Ishikawa (cell line): Measurements from ENCODE around the gene RAB12.

Experiments used
- CREB1 ChIP-seq: IDR thresholded peaks from 2 replicates; pipeline ENCODE4 v1.6.1; 2012; ENCODE audit warnings: low read depth
- EGR1 ChIP-seq: IDR thresholded peaks from 2 replicates; pipeline ENCODE4 v1.6.1; 2012
- EP300 ChIP-seq: IDR thresholded peaks from 2 replicates; pipeline ENCODE4 v1.6.1; 2012; ENCODE audit warnings: borderline replicate concordance
- FOXM1 ChIP-seq: IDR thresholded peaks from 2 replicates; pipeline ENCODE4 v1.6.1; 2012; ENCODE audit warnings: low read depth, borderline replicate concordance
- RAD21 ChIP-seq: IDR thresholded peaks from 2 replicates; pipeline ENCODE4 v1.6.1; 2012; ENCODE audit warnings: low read depth
- REST ChIP-seq: IDR thresholded peaks from 2 replicates; pipeline ENCODE4 v1.6.1; 2012; ENCODE audit warnings: low read depth, mild to moderate bottlenecking
- TAF1 ChIP-seq: IDR thresholded peaks from 2 replicates; pipeline ENCODE4 v1.6.1; 2012; ENCODE audit warnings: low read depth, mild to moderate bottlenecking
- TCF12 ChIP-seq: IDR thresholded peaks from 2 replicates; pipeline ENCODE4 v1.6.1; 2012; ENCODE audit warnings: low read depth
- TEAD4 ChIP-seq: IDR thresholded peaks from 2 replicates; pipeline ENCODE4 v1.6.1; 2012
- USF1 ChIP-seq: IDR thresholded peaks from 2 replicates; pipeline ENCODE4 v1.6.1; 2012
- YY1 ChIP-seq: IDR thresholded peaks from 2 replicates; pipeline ENCODE4 v1.6.1; 2012; ENCODE audit warnings: low read depth
- ZBTB7A ChIP-seq: IDR thresholded peaks from 2 replicates; pipeline ENCODE4 v1.6.1; 2012; ENCODE audit warnings: low read depth
- TF ChIP-seq, protein P1 (sequence below): IDR thresholded peaks from 2 replicates; pipeline ENCODE4 v1.6.1; 2012

DNA sequence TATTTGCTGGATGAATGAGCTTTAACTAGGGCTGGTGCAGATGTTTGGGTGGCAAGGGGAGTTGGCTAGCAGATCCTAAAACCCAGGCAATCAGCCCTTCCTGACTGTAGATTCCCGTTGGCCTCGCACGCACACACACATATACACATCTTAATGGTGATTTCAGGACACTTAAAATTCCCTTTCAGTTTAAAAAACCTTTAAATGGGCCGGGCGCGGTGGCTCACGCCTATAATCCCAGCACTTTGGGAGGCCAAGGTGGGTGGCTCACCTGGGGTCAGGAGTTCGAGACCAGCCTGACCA is 76.6 kb downstream of the RAB12 start:
- TF ChIP-seq, protein P1, sequence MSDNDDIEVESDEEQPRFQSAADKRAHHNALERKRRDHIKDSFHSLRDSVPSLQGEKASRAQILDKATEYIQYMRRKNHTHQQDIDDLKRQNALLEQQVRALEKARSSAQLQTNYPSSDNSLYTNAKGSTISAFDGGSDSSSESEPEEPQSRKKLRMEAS: no peak
- TF ChIP-seq YY1: no peak
- TF ChIP-seq EP300: no peak
- TF ChIP-seq TEAD4: no peak
- no peak for TF ChIP-seq CREB1
- no peak for TF ChIP-seq TCF12
- no peak for TF ChIP-seq TAF1
- no peak for TF ChIP-seq RAD21
- no peak for TF ChIP-seq USF1
- TF ChIP-seq ZBTB7A: no peak
- TF ChIP-seq EGR1: no peak
- TF ChIP-seq FOXM1: no peak
- TF ChIP-seq REST: no peak
